Neural cell (in vitro differentiated cells): ENCODE results near the gene TRMT11.

Experiments
- CTCF ChIP-seq: fragments of 450-650 bp; IDR thresholded peaks from 2 replicates; pipeline ENCODE4 v1.5.1; 2014; ENCODE audit warnings: antibody characterized with exemption, mild to moderate bottlenecking, moderate library complexity; ENCODE audit not compliant: poor library complexity, severe bottlenecking
- EP300 ChIP-seq: fragments of 450-650 bp; conservative IDR thresholded peaks from 2 replicates; pipeline ENCODE4 v1.6.1; 2014; ENCODE audit warnings: antibody characterized with exemption, mild to moderate bottlenecking, moderate library complexity; ENCODE audit not compliant: poor library complexity, severe bottlenecking
- EZH2 ChIP-seq: fragments of 200-600, 300-800 bp; shearing (Covaris generic), sonication (generic); IDR thresholded peaks from 2 replicates; pipeline ENCODE4 v1.6.1; 2014; ENCODE audit warnings: antibody characterized with exemption, low read length, borderline replicate concordance, mild to moderate bottlenecking; ENCODE audit not compliant: insufficient read depth, poor library complexity, severe bottlenecking
- POLR2AphosphoS5 ChIP-seq: IDR thresholded peaks from 2 replicates; pipeline ENCODE4 v1.6.1; 2012
- RAD21 ChIP-seq: fragments of 450-650 bp; conservative IDR thresholded peaks from 2 replicates; pipeline ENCODE4 v1.6.1; 2014; ENCODE audit warnings: antibody characterized with exemption, mild to moderate bottlenecking, moderate library complexity
- REST ChIP-seq: IDR thresholded peaks from 2 replicates; pipeline ENCODE4 v1.6.1; 2012; ENCODE audit warnings: borderline replicate concordance
- SMC3 ChIP-seq: fragments of 450-650 bp; conservative IDR thresholded peaks from 2 replicates; pipeline ENCODE4 v1.6.1; 2014; ENCODE audit warnings: antibody characterized with exemption, mild to moderate bottlenecking, moderate library complexity; ENCODE audit not compliant: poor library complexity

GRCh38 chr6:125968493-125968892 lies 17.8 kb upstream of the TRMT11 start:
- TF ChIP-seq CTCF (no peak), RAD21 (no peak), REST (no peak), SMC3 (no peak), EZH2 (no peak), EP300 (no peak), POLR2AphosphoS5 (no peak)
